Measurements from ENCODE around the gene ORAI2. TPM values are rescaled to one million over a fixed set of nuclear protein-coding genes. Genes with fewer than 3 reads are reported as not detected.

ORAI2 gene
- total and polyA plus RNA-seq, 2 of the 4 experiments (the other 2 are of a cell fraction), result 52.0 to 58.3 TPM

GRCh38 chr7:102393467-102393866, 39.9 kb upstream of the ORAI2 start:
- Histone ChIP-seq H3K27ac (ENCODE audit: insufficient read depth, low read length) (no peak overlapping the region), H2BK15ac (ENCODE audit: low read depth, low read length) (no peak overlapping the region), H2BK5ac (ENCODE audit: low read depth, low read length, poor library complexity, severe bottlenecking) (no peak overlapping the region), H3K9me1 (ENCODE audit: insufficient read depth, low read length) (no peaks in the 10 kb centered on the region), H2BK20ac (ENCODE audit: low read depth, low read length) (no peak overlapping the region), H3K23ac (ENCODE audit: low read depth, low read length) (no peak overlapping the region), H3K9me3 (ENCODE audit: control insufficient read depth, insufficient read depth, low read length) (no peaks in the 10 kb centered on the region), H2AK9ac (replicated peaks; ENCODE audit: low read depth, low read length, poor library complexity) (no peak overlapping the region), H4K8ac (ENCODE audit: low read depth in 2 of 2, low read length in 2 of 2) (no peak overlapping the region), H2BK120ac (ENCODE audit: low read depth, low read length) (no peak overlapping the region), H3K18ac (ENCODE audit: low read depth, low read length) (no peak overlapping the region), H3K4me2 (ENCODE audit: low read depth, low read length) (no peak overlapping the region), H3K79me1 (ENCODE audit: low read depth in 1 of 2, low read length in 2 of 2) (peaks cover 17 to 38% of the 10 kb centered on the region in 2 experiments), H3K14ac (replicated peaks; ENCODE audit: low read depth, low read length) (no peak overlapping the region), H3K4me1 (ENCODE audit: control insufficient read depth, insufficient read depth, low read length) (peaks cover 5% of the 10 kb centered on the region), H3K36me3 (ENCODE audit: control insufficient read depth, insufficient read depth, low read length) (peaks cover 13% of the 10 kb centered on the region), H2AK5ac (ENCODE audit: low read depth, low read length) (no peak overlapping the region), H4K91ac (ENCODE audit: insufficient read depth, low read depth, low read length) (no peak overlapping the region), H3K27me3 (ENCODE audit: control insufficient read depth, insufficient read depth, low read length) (no peaks in the 10 kb centered on the region), H3K9ac (ENCODE audit: low read depth, low read length) (no peak overlapping the region), H2AFZ (replicated peaks; ENCODE audit: low read length, poor library complexity) (no peak overlapping the region), H3K4me3 (ENCODE audit: insufficient read depth, low read depth, low read length) (no peak overlapping the region), H3K4ac (ENCODE audit: low read depth, low read length) (no peak overlapping the region), H4K5ac (ENCODE audit: low read depth, low read length) (no peak overlapping the region), H3K56ac (ENCODE audit: extremely low read depth, insufficient read depth, low read length) (no peak overlapping the region), H4K20me1 (ENCODE audit: insufficient read depth, low read length) (peaks cover 6% of the 10 kb centered on the region)
- CTCF ChIA-PET, result no interaction called here
- POLR2A ChIA-PET (ENCODE audit: unreplicated experiment), result no interaction called here
- no TSS peak for BruUV-seq (replicated peaks)
- intact Hi-C loops (cut with micrococcal nuclease) (no loop called here), dilution Hi-C loops (cut with HindIII; ENCODE audit: low sequenced_read_pairs, unreplicated experiment) (no loop called here), in situ Hi-C loops (cut with MboI; ENCODE audit: low sequenced_read_pairs) (loop anchor here (5.0 kb wide), 1 partner anchor 111 kb away; no protein-coding TSS in a partner anchor)
- TF ChIP-seq NFE2L2 (IDR thresholded peaks at IDR 0.05; ENCODE audit: low read depth, low read length), result no peak
- TF ChIP-seq CTCF (conservative IDR thresholded peaks at IDR 0.05; ENCODE audit: low read depth, low read length), result no peak
- TF ChIP-seq POLR2A (IDR thresholded peaks at IDR 0.05; ENCODE audit: low read depth, low read length), result no peak
- TF ChIP-seq CEBPB (IDR thresholded peaks at IDR 0.05; ENCODE audit: low read depth, low read length), result no peak
- no peak for TF ChIP-seq ELK1 (IDR thresholded peaks at IDR 0.05; ENCODE audit: borderline replicate concordance, low read depth, low read length)
- TF ChIP-seq MAZ (IDR thresholded peaks at IDR 0.05; ENCODE audit: borderline replicate concordance, low read depth, low read length), result no peak
- TF ChIP-seq FOS (IDR thresholded peaks at IDR 0.05; ENCODE audit: low read depth, low read length), result no peak
- TF ChIP-seq BHLHE40 (IDR thresholded peaks at IDR 0.05; ENCODE audit: low read depth, low read length), result no peak
- no peak for TF ChIP-seq RAD21 (IDR thresholded peaks at IDR 0.05; ENCODE audit: low read length)
- no peak for TF ChIP-seq USF2 (IDR thresholded peaks at IDR 0.05; ENCODE audit: low read depth, low read length)
- no peak for TF ChIP-seq RCOR1 (IDR thresholded peaks at IDR 0.05; ENCODE audit: insufficient replicate concordance, low read length)
- TF ChIP-seq CHD1 (IDR thresholded peaks at IDR 0.05; ENCODE audit: low read depth, low read length), result no peak
- TF ChIP-seq MAFK (IDR thresholded peaks at IDR 0.05; ENCODE audit: low read depth, low read length), result no peak
- ATAC-seq (ENCODE audit: low read depth) (no peak), DNase-seq (no peak)
- no CpG with 5 or more reads among the region's 9 CpGs for WGBS, 2 experiments (ENCODE audit: extremely low coverage in 2 of 2, insufficient read length in 1 of 2)

Measured in IMR-90 (cell line).